Lower leg skin (tissue), 3 donors: ENCODE results near the gene BAZ1A.

Source experiments
- POLR2A ChIP-seq, 2 donors: fragments of 450-650 bp; IDR thresholded peaks; one replicate each; pipeline ENCODE4 v1.6.1; 2016 to 2017; ENCODE audit warnings: antibody characterized with exemption in 2 of 2, mild to moderate bottlenecking in 1 of 2, moderate library complexity in 1 of 2
- TF ChIP-seq, protein P1 (sequence below), 3 donors: fragments of 450-650 bp; IDR thresholded peaks; one replicate each; pipeline ENCODE4 v1.5.1; 2016; ENCODE audit warnings: antibody characterized with exemption in 3 of 3, mild to moderate bottlenecking in 3 of 3, moderate library complexity in 2 of 3

DNA sequence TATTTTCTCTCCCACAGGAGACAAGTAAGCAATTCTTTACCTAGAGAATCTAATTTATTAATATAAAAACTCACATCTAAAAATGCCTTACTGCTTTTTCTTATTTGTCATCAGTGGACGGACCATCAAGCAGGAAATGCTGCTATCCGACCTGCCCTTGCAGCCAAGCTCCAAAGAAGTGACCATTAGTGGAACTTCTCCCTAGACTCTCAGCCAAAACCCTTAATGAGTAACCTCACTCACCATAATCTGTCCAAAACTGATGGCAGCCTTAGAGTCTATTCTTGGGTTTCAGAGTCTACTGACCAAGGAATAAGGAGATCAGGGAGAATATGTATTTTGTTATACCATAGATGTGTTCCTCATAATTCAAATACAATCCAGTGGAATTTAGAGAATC is 99.8 kb downstream of the BAZ1A start:
- no peak for TF ChIP-seq POLR2A (IDR thresholded peaks at IDR 0.05)
- TF ChIP-seq, protein P1, sequence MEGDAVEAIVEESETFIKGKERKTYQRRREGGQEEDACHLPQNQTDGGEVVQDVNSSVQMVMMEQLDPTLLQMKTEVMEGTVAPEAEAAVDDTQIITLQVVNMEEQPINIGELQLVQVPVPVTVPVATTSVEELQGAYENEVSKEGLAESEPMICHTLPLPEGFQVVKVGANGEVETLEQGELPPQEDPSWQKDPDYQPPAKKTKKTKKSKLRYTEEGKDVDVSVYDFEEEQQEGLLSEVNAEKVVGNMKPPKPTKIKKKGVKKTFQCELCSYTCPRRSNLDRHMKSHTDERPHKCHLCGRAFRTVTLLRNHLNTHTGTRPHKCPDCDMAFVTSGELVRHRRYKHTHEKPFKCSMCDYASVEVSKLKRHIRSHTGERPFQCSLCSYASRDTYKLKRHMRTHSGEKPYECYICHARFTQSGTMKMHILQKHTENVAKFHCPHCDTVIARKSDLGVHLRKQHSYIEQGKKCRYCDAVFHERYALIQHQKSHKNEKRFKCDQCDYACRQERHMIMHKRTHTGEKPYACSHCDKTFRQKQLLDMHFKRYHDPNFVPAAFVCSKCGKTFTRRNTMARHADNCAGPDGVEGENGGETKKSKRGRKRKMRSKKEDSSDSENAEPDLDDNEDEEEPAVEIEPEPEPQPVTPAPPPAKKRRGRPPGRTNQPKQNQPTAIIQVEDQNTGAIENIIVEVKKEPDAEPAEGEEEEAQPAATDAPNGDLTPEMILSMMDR (IDR thresholded peaks at IDR 0.05), result no peak
